Glutamatergic neuron (in vitro differentiated cells): ENCODE results near the gene TOM1L1. TPM values are rescaled to one million over a fixed set of nuclear protein-coding genes. Genes with fewer than 3 reads are reported as not detected.
A peak's percentile ranks its signal among the peaks of the same experiment; 100 is the strongest.

Experiments
- DNase-seq: peaks from one replicate; pipeline ENCODE4 v3.0.0; 2022
- H3K27ac Mint-ChIP-seq: one replicate; pipeline ENCODE4 v1.8.0; 2020; ENCODE audit warnings: mild to moderate bottlenecking, mixed read lengths, inconsistent platforms; ENCODE audit not compliant: unreplicated experiment
- H3K27me3 Mint-ChIP-seq: one replicate; pipeline ENCODE4 v1.8.0; 2020; ENCODE audit warnings: mild to moderate bottlenecking, moderate library complexity, mixed read lengths, inconsistent platforms; ENCODE audit not compliant: unreplicated experiment
- H3K36me3 Mint-ChIP-seq: one replicate; pipeline ENCODE4 v1.8.0; 2020; ENCODE audit warnings: mild to moderate bottlenecking, mixed read lengths, inconsistent platforms; ENCODE audit not compliant: unreplicated experiment
- H3K4me1 Mint-ChIP-seq: one replicate; pipeline ENCODE4 v1.8.0; 2020; ENCODE audit warnings: mild to moderate bottlenecking, low read depth, mixed read lengths, inconsistent platforms; ENCODE audit not compliant: unreplicated experiment
- H3K4me3 Mint-ChIP-seq: one replicate; pipeline ENCODE4 v1.8.0; 2020; ENCODE audit warnings: mild to moderate bottlenecking, mixed read lengths, inconsistent platforms; ENCODE audit not compliant: unreplicated experiment
- H3K9me3 Mint-ChIP-seq: one replicate; pipeline ENCODE4 v1.8.0; 2020; ENCODE audit warnings: mild to moderate bottlenecking, moderate library complexity, mixed read lengths, inconsistent platforms; ENCODE audit not compliant: unreplicated experiment
- total RNA-seq: library from RNA; stranded (reverse); fragmentation: NEBNext Ultra II Directional; extraction: Animal tissue kit (Norgen Biotek cat#: 25700); gene quantifications from one replicate; pipeline ENCODE4 v1.2.1, GENCODE V29; 2021; ENCODE audit not compliant: unreplicated experiment
- TF ChIP-seq, protein P1 (sequence below): fragments of 200-600 bp; sonication (generic); IDR thresholded peaks from one replicate; pipeline ENCODE4 v1.5.0; 2021; ENCODE audit not compliant: partially characterized antibody, unreplicated experiment

Gene TOM1L1
- total RNA-seq, 1 donor from 2014 or later, result 6.4 TPM

GRCh38 chr17:54887787-54888186 lies 12.9 kb upstream of the TOM1L1 start:
- Mint-ChIP-seq H3K9me3 (peaks cover 4% of the 10 kb centered on the region), H3K4me1 (peaks cover 4% of the 10 kb centered on the region), H3K4me3 (no peak overlapping the region), H3K27ac (no peak overlapping the region), H3K27me3 (no peaks in the 10 kb centered on the region), H3K36me3 (no peaks in the 10 kb centered on the region)
- TF ChIP-seq, protein P1, sequence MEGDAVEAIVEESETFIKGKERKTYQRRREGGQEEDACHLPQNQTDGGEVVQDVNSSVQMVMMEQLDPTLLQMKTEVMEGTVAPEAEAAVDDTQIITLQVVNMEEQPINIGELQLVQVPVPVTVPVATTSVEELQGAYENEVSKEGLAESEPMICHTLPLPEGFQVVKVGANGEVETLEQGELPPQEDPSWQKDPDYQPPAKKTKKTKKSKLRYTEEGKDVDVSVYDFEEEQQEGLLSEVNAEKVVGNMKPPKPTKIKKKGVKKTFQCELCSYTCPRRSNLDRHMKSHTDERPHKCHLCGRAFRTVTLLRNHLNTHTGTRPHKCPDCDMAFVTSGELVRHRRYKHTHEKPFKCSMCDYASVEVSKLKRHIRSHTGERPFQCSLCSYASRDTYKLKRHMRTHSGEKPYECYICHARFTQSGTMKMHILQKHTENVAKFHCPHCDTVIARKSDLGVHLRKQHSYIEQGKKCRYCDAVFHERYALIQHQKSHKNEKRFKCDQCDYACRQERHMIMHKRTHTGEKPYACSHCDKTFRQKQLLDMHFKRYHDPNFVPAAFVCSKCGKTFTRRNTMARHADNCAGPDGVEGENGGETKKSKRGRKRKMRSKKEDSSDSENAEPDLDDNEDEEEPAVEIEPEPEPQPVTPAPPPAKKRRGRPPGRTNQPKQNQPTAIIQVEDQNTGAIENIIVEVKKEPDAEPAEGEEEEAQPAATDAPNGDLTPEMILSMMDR, result no peak
- DNase-seq, result no peak

- peaks cover 4% of the 10 kb centered on the region for H3K4me1 Mint-ChIP-seq
Observed at GRCh38 chr17:54888254-54888653, 12.4 kb upstream of the TOM1L1 start.

DNA sequence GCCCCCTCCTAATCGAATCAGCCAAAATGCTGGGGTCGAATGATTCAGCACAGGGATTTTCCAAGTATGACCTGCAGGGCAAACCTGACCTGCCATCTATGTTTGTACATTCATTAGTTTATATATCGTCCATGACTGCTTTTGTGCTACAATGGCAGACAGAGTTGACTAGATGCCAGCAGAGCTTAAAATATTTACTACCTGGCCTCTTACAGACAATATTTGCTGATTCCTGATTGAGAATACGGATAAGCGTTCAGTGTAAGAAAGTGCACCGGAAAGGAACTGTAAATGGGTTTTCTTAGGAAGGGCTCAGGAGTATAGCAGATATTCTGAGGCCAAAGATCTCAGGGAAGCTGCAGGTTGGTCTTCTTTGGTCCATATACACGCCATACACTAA lies 11.7 kb upstream of the TOM1L1 start:
- H3K9me3 Mint-ChIP-seq, result peaks cover 4% of the 10 kb centered on the region
- H3K27ac Mint-ChIP-seq, result no peak overlapping the region
- TF ChIP-seq, protein P1, result no peak
- H3K27me3 Mint-ChIP-seq, result peaks cover 1% of the 10 kb centered on the region
- no peak overlapping the region for H3K4me3 Mint-ChIP-seq
- no peak for DNase-seq
- no peaks in the 10 kb centered on the region for H3K36me3 Mint-ChIP-seq
- peaks cover 4% of the 10 kb centered on the region for H3K4me1 Mint-ChIP-seq

More at GRCh38 chr17:54888254-54888653, 12.4 kb upstream of the TOM1L1 start:
- Mint-ChIP-seq H3K27ac (no peak overlapping the region), H3K4me3 (no peak overlapping the region), H3K27me3 (no peaks in the 10 kb centered on the region), H3K9me3 (peaks cover 4% of the 10 kb centered on the region), H3K36me3 (no peaks in the 10 kb centered on the region)
- TF ChIP-seq, protein P1, result no peak
- no peak for DNase-seq

DNA sequence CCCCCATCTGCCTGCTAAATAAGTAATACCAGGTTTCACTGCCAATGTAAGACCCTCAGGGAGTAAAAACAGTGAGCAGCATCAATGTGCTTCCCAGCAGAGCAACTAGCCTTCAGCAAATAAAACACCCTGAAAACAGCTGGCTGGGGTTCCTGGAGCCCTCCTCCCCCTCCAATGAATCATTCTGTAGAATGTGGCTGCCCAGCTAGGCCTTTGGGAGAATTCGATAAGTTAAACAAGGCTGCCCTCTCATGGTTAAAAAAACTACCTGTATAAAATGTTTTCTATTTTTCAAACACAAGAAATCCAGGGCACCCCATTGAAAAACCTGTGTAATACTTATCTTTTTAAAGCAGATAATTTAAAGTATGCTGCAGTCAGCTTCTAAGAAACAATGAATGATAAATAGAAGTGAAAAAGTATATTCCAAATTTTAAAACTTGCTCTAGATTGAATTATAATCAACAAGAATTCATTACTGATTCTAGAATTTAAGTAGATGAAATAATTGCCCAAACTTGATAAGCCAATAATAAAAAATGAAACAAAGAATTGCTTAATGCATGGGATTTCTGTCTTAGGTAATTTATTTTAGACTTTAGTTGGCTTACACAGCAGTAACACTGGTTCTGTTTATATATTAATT lies 9.4 kb upstream of the TOM1L1 start:
- H3K9me3 Mint-ChIP-seq, result peaks cover 4% of the 10 kb centered on the region
- peak; percentile 22 for DNase-seq
- H3K27me3 Mint-ChIP-seq, result peaks cover 1% of the 10 kb centered on the region
- H3K36me3 Mint-ChIP-seq, result no peaks in the 10 kb centered on the region
- no peak overlapping the region for H3K27ac Mint-ChIP-seq
- H3K4me1 Mint-ChIP-seq, result peaks cover 4% of the 10 kb centered on the region
- no peak overlapping the region for H3K4me3 Mint-ChIP-seq
- TF ChIP-seq, protein P1, result peak; percentile 62

DNA sequence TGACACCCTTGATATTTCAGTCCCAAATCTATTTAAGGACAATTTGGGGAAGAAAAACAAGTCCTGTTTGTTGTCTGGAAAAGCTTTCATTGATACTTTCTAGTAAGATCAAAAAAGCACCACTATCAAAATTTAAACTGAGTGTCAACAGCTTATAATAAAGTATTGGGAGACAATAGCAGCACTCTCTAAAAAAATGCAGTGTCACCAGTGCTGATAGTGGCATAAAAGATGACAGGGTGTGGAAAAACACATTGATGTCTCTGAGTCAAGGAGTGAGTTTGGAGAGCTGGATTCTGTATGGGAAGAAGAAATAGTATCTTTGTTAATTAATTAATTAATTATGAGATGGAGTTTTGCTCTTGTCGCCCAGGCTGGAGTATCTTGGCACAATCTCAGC lies 8.3 kb upstream of the TOM1L1 start:
- H3K27ac Mint-ChIP-seq, result no peak overlapping the region
- no peak overlapping the region for H3K4me3 Mint-ChIP-seq
- no peaks in the 10 kb centered on the region for H3K36me3 Mint-ChIP-seq
- TF ChIP-seq, protein P1, result no peak
- peaks cover 4% of the 10 kb centered on the region for H3K4me1 Mint-ChIP-seq
- H3K27me3 Mint-ChIP-seq, result peaks cover 1% of the 10 kb centered on the region
- DNase-seq, result no peak
- H3K9me3 Mint-ChIP-seq, result peaks cover 6% of the 10 kb centered on the region
